ENCODE data around the gene CD247.
"Not testable (repeated sequence)": the region's sequence is repeated elsewhere in the genome, so short reads cannot be mapped to it uniquely, and the experiment has no call there.

The CD247 gene

GRCh38 chr1:167518331-167518700, at the start of gene CD247:
Gene CD247, minus strand, starts transcription at chr1:167518529. Its CDS starts 64 bp downstream, at chr1:167518465.
- no peak for DNase-seq

GRCh38 chr1:167567663-167568062, 49.3 kb upstream of the CD247 start:
- DNase-seq, result no peak

- no peak for DNase-seq
Measured at GRCh38 chr1:167566766-167567165, 48.4 kb upstream of the CD247 start.

- DNase-seq, result no peak
Measured at GRCh38 chr1:167565922-167566321, 47.6 kb upstream of the CD247 start.

GRCh38 chr1:167564612-167565270, 46.4 kb upstream of the CD247 start:
- DNase-seq, result peak; percentile 44

GRCh38 chr1:167563579-167564246, 45.4 kb upstream of the CD247 start:
- no peak for DNase-seq

- no peak for DNase-seq
Measured at GRCh38 chr1:167562702-167563101, 44.4 kb upstream of the CD247 start.

- DNase-seq, result no peak
Measured at GRCh38 chr1:167561753-167562152, 43.4 kb upstream of the CD247 start.

GRCh38 chr1:167555971-167556714, 37.8 kb upstream of the CD247 start:
- peak; percentile 92 for DNase-seq

GRCh38 chr1:167555072-167555471, 36.7 kb upstream of the CD247 start:
- DNase-seq, result not testable (repeated sequence)

GRCh38 chr1:167554028-167554779, 35.9 kb upstream of the CD247 start:
- DNase-seq, result peak; percentile 48

- DNase-seq, result peak; percentile 98
Measured at GRCh38 chr1:167553136-167554027, 35.1 kb upstream of the CD247 start, which contains the start of gene CREG1. Gene CREG1, minus strand, starts transcription at chr1:167553762.

- DNase-seq, result peak; percentile 84
Measured at GRCh38 chr1:167551362-167551761, 33.0 kb upstream of the CD247 start.

- DNase-seq, result peak; percentile 96
Measured at GRCh38 chr1:167548059-167548932, 30.0 kb upstream of the CD247 start.

- no peak for DNase-seq
Measured at GRCh38 chr1:167546935-167547334, 28.6 kb upstream of the CD247 start.

- DNase-seq, result no peak
Measured at GRCh38 chr1:167545349-167545748, 27.0 kb upstream of the CD247 start.

GRCh38 chr1:167544447-167545093, 26.2 kb upstream of the CD247 start:
- no peak for DNase-seq

- peak; percentile 72 for DNase-seq
Measured at GRCh38 chr1:167543199-167543990, 25.1 kb upstream of the CD247 start.

Data from hematopoietic multipotent progenitor cell treated with erythropoietin and hydrocortisone succinate and interleukin-3 and kit ligand, for 4 days (in vitro differentiated cells).